KMS-11 (cell line): Measurements from ENCODE around the gene CCNDBP1.

Source experiments
- H2AFZ ChIP-seq: fragments of 200-600 bp; sonication (generic); 2 replicates; pipeline ENCODE4 v1.6.1; 2016; ENCODE audit warnings: antibody characterized with exemption, mixed run types, low read depth
- H3K27ac ChIP-seq: fragments of 200-600 bp; sonication (generic); 2 replicates; pipeline ENCODE4 v1.6.1; 2016; ENCODE audit warnings: mild to moderate bottlenecking, mixed run types
- H3K27me3 ChIP-seq: fragments of 200-600 bp; sonication (generic); 2 replicates; pipeline ENCODE4 v1.6.1; 2017; ENCODE audit warnings: mild to moderate bottlenecking, low read depth, mixed run types, moderate library complexity; ENCODE audit not compliant: insufficient read depth
- H3K36me3 ChIP-seq: fragments of 200-600 bp; sonication (generic); 2 replicates; pipeline ENCODE4 v1.6.1; 2017; ENCODE audit warnings: mild to moderate bottlenecking, mixed run types; ENCODE audit not compliant: insufficient read depth
- H3K4me1 ChIP-seq: fragments of 200-600 bp; sonication (generic); 2 replicates; pipeline ENCODE4 v1.6.1; 2016; ENCODE audit warnings: mild to moderate bottlenecking, low read depth, mixed run types; ENCODE audit not compliant: poor library complexity, severe bottlenecking
- H3K4me2 ChIP-seq: fragments of 200-600 bp; sonication (generic); 2 replicates; pipeline ENCODE4 v1.7.0; 2016; ENCODE audit warnings: mild to moderate bottlenecking, mixed run types
- H3K4me3 ChIP-seq: fragments of 200-600 bp; sonication (generic); IDR thresholded peaks from 2 replicates; pipeline ENCODE4 v1.6.1; 2017; ENCODE audit warnings: low read depth, low read length, mixed read lengths; ENCODE audit not compliant: insufficient read depth
- H3K79me2 ChIP-seq: fragments of 200-600 bp; sonication (generic); 2 replicates; pipeline ENCODE4 v1.6.1; 2016; ENCODE audit warnings: low read depth, mixed run types; ENCODE audit not compliant: insufficient read depth
- H3K9ac ChIP-seq: fragments of 200-600 bp; sonication (generic); 2 replicates; pipeline ENCODE4 v1.6.1; 2016; ENCODE audit warnings: mild to moderate bottlenecking, mixed run types
- H4K20me1 ChIP-seq: fragments of 200-600 bp; sonication (generic); 2 replicates; pipeline ENCODE4 v1.6.1; 2016; ENCODE audit warnings: mild to moderate bottlenecking, mixed run types; ENCODE audit not compliant: insufficient read depth
- CTCF ChIP-seq: fragments of 200-600 bp; sonication (generic); conservative IDR thresholded peaks from 2 replicates; pipeline ENCODE4 v1.6.1; 2017; ENCODE audit warnings: low read depth, mild to moderate bottlenecking, antibody characterized with exemption, low read length, moderate library complexity, mixed read lengths

CCNDBP1 gene

GRCh38 chr15:43230640-43231115 lies 45.5 kb downstream of the CCNDBP1 start:
- no peak overlapping the region for H2AFZ ChIP-seq
- H3K4me2 ChIP-seq = no peak overlapping the region
- no peak overlapping the region for H3K9ac ChIP-seq
- H3K27ac ChIP-seq = no peak overlapping the region
- H3K79me2 ChIP-seq = no peaks in the 10 kb centered on the region
- no peak overlapping the region for H3K4me3 ChIP-seq
- no peaks in the 10 kb centered on the region for H3K36me3 ChIP-seq
- no peaks in the 10 kb centered on the region for H3K27me3 ChIP-seq
- no peaks in the 10 kb centered on the region for H3K4me1 ChIP-seq
- H4K20me1 ChIP-seq = no peaks in the 10 kb centered on the region
- no peak for TF ChIP-seq CTCF

GRCh38 chr15:43232289-43232874 lies 47.2 kb downstream of the CCNDBP1 start:
- H2AFZ ChIP-seq = no peak overlapping the region
- H4K20me1 ChIP-seq = no peaks in the 10 kb centered on the region
- no peaks in the 10 kb centered on the region for H3K36me3 ChIP-seq
- no peak overlapping the region for H3K9ac ChIP-seq
- H3K4me3 ChIP-seq = no peak overlapping the region
- no peaks in the 10 kb centered on the region for H3K27me3 ChIP-seq
- H3K79me2 ChIP-seq = no peaks in the 10 kb centered on the region
- no peak overlapping the region for H3K27ac ChIP-seq
- H3K4me2 ChIP-seq = no peak overlapping the region
- TF ChIP-seq CTCF = no peak
- no peaks in the 10 kb centered on the region for H3K4me1 ChIP-seq

GRCh38 chr15:43235536-43235935 lies 50.3 kb downstream of the CCNDBP1 start:
- no peak overlapping the region for H3K4me3 ChIP-seq
- H3K27me3 ChIP-seq = no peaks in the 10 kb centered on the region
- no peaks in the 10 kb centered on the region for H3K4me1 ChIP-seq
- no peak overlapping the region for H3K4me2 ChIP-seq
- H3K36me3 ChIP-seq = no peaks in the 10 kb centered on the region
- no peaks in the 10 kb centered on the region for H3K79me2 ChIP-seq
- H3K27ac ChIP-seq = no peak overlapping the region
- TF ChIP-seq CTCF = no peak
- no peak overlapping the region for H3K9ac ChIP-seq
- H4K20me1 ChIP-seq = no peaks in the 10 kb centered on the region
- H2AFZ ChIP-seq = no peak overlapping the region

- no peak overlapping the region for H3K9ac ChIP-seq
- H3K79me2 ChIP-seq = no peaks in the 10 kb centered on the region
- H3K36me3 ChIP-seq = no peaks in the 10 kb centered on the region
- no peaks in the 10 kb centered on the region for H3K27me3 ChIP-seq
- no peaks in the 10 kb centered on the region for H4K20me1 ChIP-seq
- no peak overlapping the region for H2AFZ ChIP-seq
- no peak overlapping the region for H3K4me3 ChIP-seq
- H3K27ac ChIP-seq = no peak overlapping the region
- H3K4me1 ChIP-seq = no peaks in the 10 kb centered on the region
- no peak for TF ChIP-seq CTCF
- H3K4me2 ChIP-seq = no peak overlapping the region
Observed at GRCh38 chr15:43237842-43238470, 52.8 kb downstream of the CCNDBP1 start.
